GM10266 (cell line): ENCODE results near the gene HOXB13.

ENCODE experiments used
- DNase-seq: peaks from one replicate; pipeline ENCODE4 v3.0.0; 2012; ENCODE audit errors: extremely low spot score
- TF ChIP-seq, protein P1 (sequence below): IDR thresholded peaks from 2 replicates; pipeline ENCODE4 v1.5.1; 2012; ENCODE audit warnings: mild to moderate bottlenecking, low read depth; ENCODE audit not compliant: control insufficient read depth, insufficient read depth; ENCODE audit errors: missing control alignments

Gene HOXB13

DNA sequence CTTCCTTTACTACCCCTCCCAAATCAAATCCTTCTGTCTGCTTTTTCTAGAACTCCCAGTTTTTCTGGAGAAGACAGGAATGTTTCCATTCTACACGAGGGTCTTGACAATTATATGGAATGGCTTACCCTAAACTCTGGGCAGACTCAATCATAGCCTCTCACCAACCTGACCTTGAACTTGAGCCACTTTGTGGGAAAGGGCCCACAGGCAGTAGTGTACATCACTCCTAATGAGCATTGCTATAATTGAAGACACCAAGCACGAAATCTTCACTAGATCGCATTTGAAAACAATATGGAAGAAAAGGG, 1.6 kb upstream of the HOXB13 start:
- TF ChIP-seq, protein P1, sequence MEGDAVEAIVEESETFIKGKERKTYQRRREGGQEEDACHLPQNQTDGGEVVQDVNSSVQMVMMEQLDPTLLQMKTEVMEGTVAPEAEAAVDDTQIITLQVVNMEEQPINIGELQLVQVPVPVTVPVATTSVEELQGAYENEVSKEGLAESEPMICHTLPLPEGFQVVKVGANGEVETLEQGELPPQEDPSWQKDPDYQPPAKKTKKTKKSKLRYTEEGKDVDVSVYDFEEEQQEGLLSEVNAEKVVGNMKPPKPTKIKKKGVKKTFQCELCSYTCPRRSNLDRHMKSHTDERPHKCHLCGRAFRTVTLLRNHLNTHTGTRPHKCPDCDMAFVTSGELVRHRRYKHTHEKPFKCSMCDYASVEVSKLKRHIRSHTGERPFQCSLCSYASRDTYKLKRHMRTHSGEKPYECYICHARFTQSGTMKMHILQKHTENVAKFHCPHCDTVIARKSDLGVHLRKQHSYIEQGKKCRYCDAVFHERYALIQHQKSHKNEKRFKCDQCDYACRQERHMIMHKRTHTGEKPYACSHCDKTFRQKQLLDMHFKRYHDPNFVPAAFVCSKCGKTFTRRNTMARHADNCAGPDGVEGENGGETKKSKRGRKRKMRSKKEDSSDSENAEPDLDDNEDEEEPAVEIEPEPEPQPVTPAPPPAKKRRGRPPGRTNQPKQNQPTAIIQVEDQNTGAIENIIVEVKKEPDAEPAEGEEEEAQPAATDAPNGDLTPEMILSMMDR = no peak

DNA sequence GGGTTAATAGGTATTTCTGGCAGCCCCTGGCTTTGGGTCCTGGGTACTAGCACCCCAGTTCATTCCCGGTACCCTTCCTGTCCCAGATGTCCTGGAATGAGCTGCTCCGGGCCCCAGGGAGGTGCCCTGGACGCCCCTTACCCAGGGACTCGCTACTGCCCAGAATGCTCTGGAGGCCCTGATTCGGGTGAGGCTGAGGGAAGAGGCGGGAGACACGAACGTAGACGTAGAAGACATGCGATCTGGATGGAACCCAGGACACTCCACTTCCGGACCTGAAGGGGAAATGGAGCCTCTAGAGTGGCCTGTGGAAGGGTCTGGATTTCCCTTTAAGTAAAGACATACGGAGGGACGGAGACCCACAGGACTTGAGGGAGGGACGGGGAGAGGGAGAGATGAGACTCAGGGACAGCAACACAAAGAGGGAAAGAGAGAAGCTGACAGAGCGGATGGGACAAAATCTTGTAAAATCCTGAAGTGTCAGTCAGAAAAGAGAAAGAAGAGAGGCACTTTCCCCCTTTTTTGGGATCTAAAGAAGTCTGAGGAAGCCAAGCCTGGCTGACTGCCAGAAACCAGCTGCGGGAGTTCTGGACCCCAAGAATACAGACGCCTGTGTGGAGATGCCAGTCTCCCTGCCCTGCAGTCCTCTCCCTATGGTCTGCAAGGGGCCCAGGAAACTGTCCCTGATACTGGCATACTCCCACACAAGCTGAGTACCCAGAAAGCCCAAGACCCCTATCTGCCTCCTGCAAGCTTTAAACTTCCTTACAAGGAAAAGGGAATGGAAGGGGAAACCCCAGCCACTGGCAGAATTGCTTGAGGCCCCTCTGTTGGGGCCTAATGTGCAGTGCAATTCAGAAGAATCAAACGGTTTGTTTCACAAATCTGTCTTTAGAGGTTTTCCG, 1.0 kb upstream of the HOXB13 start:
- DNase-seq = no peak
- TF ChIP-seq, protein P1 = no peak

More for the DNA sequence above, 1.6 kb upstream of the HOXB13 start:
- no peak for DNase-seq

DNA sequence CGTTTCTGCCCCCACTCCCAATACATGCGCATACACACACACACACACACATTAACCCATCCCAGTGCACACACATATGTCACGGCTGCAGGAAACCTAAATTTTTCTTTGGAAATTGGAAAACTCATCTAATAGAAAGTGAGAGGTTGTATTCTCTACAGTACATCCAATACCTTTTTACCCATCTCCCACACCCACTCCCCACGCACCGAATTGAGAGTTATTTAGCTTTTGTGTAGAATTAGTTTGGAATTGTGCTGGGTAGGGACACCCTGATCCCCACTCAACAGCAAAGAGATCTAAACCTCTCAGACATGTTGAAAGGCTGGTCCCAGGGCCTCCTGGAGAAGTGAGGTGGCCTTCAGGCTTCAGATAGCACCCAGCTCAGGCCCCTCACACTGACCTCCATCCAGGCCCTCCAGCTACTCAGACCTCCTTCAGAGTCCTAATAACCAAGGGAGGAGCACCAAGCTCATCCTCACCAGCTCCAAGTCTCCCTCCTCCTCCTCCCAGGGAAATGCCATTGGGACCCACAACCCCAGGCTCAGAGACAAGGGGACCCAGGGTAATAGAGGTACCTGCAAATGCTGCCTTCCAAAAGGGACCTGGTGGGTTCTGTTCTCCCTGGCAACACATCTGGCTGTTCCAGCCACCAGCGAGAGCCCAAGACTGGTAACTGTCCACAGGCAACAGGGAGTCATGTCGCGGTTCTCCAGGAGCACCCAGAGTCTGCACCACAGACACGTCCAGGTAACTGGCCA, 955 bp downstream of the HOXB13 start:
- DNase-seq = no peak
- TF ChIP-seq, protein P1 = no peak

DNA sequence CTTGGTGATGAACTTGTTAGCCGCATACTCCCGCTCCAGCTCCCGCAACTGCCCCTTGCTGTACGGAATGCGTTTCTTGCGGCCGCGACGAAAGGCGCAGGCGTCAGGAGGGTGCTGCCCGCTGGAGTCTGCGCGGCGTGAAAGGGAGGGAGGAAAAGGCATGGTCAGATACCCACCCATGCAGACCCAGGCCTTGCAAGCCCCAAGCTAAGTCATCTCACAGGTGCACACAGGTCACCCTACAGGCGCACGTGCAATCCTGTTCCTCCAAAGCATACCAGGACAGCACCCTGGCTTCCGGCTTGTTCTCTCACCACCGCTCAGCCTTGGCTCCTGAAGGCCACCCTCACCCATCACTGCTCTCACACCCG, 1.6 kb downstream of the HOXB13 start:
- TF ChIP-seq, protein P1 = no peak
- DNase-seq = no peak

DNA sequence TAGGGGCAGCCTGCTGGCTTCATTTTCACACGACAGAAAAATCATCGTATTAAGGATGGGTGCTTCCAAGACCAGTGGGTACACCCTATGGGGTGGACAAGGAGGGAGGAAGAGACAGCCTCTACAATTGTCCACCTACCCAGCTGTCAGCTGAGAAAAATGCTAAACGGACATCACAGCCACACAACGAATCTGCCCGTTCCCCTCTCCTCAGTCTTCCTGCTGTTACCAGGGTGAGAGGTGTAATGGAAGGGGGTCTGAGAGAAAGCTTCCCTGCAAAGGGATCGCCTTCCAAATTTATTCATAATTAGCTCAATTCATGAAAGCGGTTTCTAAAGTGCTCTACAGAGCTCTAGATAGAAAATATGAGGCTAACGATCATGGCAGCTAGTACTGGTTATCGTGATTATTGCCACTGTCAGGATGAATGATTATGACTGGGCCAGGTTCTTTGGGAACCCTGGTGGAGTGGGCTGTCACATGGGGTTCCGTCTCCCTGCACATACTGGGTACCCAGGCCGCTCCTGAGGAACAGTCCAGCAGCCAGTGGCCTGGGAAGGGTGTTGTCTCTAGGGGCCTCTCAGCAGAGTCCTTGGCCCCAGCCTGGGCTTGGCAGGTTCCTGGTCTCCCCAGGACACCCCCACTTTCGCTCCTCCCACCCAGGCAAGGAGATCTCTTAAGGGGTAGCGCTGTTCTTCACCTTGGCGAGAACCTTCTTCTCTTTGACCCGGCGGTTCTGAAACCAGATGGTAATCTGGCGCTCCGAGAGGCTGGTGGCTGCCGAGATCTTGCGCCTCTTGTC, 2.2 kb downstream of the HOXB13 start:
- TF ChIP-seq, protein P1 = no peak
- peak; percentile 12 for DNase-seq

DNA sequence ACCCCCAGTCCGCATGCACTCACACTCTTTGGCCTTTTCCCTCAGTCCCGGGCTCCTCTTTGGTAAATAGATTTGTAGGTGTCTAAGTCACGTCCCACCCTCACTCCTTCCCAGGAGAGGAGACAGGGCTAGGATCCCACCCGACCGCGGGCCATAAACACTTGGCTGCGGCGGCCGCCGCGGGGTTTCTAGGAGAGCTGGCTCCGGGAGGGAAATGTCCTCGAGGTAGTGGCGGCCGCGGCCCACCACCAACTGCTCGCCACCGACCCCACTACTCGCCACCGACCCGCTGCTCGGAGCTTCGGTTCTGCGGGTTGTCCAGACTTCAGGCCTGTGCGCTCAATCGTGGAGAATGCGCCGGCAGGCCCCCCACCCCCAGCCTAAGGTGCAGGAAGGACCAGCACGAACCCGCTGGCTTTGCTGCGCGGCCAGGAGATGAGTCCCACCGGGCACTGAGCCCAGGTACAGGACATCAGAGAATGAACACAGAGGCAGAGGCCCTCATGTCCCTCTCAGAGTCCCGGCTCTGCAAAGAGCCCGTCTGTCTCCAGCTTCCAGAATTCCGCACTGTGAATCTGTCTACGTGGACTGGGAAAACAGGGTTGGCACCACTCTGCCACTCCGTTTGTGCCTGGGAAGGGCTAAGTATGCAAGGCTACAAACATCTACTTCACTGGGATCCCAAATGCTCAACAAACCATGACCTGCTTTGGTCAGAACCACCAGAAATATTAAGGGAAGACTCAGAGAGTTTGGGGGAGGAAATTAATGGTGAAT, 3.1 kb downstream of the HOXB13 start:
- DNase-seq = peak; percentile 8
- TF ChIP-seq, protein P1 = no peak
